A549 (cell line): ENCODE data around the gene IMP4.

Source experiments
- CTCF ChIP-seq: fragments of >200 bp; sonication (Bioruptor Twin); formaldehyde crosslinking; IDR thresholded peaks from 3 replicates; pipeline ENCODE4 v1.5.1; 2016
- E2F6 ChIP-seq: IDR thresholded peaks from 2 replicates; pipeline ENCODE4 v1.6.1; 2012; ENCODE audit warnings: low read depth, borderline replicate concordance

- TF ChIP-seq CTCF (no peak), E2F6 (no peak)
Observed at GRCh38 chr2:130389783-130390182, 47.1 kb downstream of the IMP4 start.
